ENCODE data around the gene RDM1.

RDM1 gene

DNA sequence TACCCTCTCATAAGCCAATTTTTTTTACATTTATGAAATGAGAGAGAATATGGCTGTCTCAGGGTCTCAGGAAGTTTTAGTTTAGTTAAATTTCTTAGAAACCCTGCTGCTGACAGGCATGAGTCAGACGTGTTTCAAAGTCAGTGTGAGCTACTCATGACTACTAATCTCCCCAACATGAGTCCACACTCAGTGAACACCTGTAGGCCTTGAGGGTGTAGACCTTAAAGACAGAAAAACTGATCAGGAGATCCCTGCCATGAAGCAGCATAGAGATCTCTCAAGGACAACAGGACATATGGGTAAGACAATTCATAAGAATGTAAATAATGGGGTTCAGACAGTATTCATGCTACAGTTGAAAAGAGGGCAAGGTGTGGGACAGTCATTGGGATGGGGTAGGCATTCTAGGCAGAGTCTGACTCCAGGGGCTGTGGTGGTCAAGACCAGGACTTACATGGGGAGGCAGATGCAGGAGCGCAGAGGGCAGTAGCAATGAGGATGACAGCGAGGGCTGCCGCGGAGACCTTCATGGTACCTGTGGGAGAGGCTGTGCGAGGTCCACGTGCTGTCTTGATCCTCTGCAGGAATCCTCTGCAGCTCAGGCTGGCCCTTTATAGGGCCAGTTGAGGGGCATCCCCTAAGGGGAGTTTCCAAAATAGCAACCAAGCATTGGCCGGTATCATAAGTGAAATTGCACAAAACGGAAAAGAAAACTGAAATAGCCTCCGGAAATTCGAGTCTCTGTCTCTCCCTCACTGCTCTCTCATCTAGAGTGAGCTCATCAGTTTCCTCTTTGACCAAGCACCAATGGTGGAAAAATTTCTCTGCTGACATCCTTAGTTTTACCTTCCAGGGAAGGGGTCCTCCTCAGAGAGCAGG is 50.6 kb downstream of the RDM1 start, which contains the start of gene CCL5:
Gene CCL5 (minus strand): TSS at position 588 of the 882 bp plus-strand sequence.
- no peak for TF ChIP-seq EZH2 (IDR thresholded peaks at IDR 0.05; ENCODE audit: borderline replicate concordance, low read depth, low read length, severe bottlenecking)
- TF ChIP-seq, protein P1, sequence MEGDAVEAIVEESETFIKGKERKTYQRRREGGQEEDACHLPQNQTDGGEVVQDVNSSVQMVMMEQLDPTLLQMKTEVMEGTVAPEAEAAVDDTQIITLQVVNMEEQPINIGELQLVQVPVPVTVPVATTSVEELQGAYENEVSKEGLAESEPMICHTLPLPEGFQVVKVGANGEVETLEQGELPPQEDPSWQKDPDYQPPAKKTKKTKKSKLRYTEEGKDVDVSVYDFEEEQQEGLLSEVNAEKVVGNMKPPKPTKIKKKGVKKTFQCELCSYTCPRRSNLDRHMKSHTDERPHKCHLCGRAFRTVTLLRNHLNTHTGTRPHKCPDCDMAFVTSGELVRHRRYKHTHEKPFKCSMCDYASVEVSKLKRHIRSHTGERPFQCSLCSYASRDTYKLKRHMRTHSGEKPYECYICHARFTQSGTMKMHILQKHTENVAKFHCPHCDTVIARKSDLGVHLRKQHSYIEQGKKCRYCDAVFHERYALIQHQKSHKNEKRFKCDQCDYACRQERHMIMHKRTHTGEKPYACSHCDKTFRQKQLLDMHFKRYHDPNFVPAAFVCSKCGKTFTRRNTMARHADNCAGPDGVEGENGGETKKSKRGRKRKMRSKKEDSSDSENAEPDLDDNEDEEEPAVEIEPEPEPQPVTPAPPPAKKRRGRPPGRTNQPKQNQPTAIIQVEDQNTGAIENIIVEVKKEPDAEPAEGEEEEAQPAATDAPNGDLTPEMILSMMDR (IDR thresholded peaks at IDR 0.05; ENCODE audit: borderline replicate concordance, extremely low read depth, low read length, poor library complexity, severe bottlenecking) = no peak
- Histone ChIP-seq H3K79me2 (ENCODE audit: insufficient read depth, low read length) (no peaks in the 10 kb centered on the region), H3K9ac (ENCODE audit: low read depth, low read length) (no peak within 1 kb of the TSS), H3K9me3 (ENCODE audit: insufficient read depth, low read length, severe bottlenecking) (no peaks in the 10 kb centered on the region), H3K4me3 (ENCODE audit: low read depth in 1 of 2, low read length in 2 of 2) (no peak within 1 kb of the TSS), H3K27ac (ENCODE audit: low read length) (no peak within 1 kb of the TSS), H3K27me3 (ENCODE audit: insufficient read depth, low read length, poor library complexity) (peaks cover 7% of the 10 kb centered on the region), H4K20me1 (ENCODE audit: insufficient read depth, low read length) (no peaks in the 10 kb centered on the region), H3K4me2 (ENCODE audit: insufficient read depth, low read length) (no peak within 1 kb of the TSS), H3K4me1 (ENCODE audit: insufficient read depth, low read length) (no peaks in the 10 kb centered on the region), H3K36me3 (ENCODE audit: insufficient read depth, low read length) (no peaks in the 10 kb centered on the region), H2AFZ (ENCODE audit: low read depth, low read length) (no peak within 1 kb of the TSS)
- DNase-seq (no peak), ATAC-seq (ENCODE audit: insufficient read depth, low read depth) (peak; percentile 50; the same call in 2 of the 3 replicates)

DNA sequence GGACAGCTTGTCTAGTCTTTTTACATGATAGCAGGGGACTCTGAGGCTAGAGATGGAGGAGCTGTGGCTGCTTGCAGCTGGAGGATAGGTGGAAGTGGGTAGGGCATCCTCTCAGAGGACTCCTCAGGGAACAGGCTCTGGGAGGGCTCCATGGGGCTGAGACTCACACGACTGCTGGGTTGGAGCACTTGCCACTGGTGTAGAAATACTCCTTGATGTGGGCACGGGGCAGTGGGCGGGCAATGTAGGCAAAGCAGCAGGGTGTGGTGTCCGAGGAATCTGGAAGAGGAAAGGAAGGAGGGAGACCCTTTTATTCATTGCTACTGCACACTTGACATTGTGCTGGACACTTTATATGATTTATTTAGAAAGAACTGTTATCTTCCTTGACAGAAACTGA is 52.2 kb downstream of the RDM1 start:
- TF ChIP-seq, protein P1 (IDR thresholded peaks at IDR 0.05; ENCODE audit: borderline replicate concordance, extremely low read depth, low read length, poor library complexity, severe bottlenecking) = no peak
- TF ChIP-seq EZH2 (IDR thresholded peaks at IDR 0.05; ENCODE audit: borderline replicate concordance, low read depth, low read length, severe bottlenecking) = no peak

DNA sequence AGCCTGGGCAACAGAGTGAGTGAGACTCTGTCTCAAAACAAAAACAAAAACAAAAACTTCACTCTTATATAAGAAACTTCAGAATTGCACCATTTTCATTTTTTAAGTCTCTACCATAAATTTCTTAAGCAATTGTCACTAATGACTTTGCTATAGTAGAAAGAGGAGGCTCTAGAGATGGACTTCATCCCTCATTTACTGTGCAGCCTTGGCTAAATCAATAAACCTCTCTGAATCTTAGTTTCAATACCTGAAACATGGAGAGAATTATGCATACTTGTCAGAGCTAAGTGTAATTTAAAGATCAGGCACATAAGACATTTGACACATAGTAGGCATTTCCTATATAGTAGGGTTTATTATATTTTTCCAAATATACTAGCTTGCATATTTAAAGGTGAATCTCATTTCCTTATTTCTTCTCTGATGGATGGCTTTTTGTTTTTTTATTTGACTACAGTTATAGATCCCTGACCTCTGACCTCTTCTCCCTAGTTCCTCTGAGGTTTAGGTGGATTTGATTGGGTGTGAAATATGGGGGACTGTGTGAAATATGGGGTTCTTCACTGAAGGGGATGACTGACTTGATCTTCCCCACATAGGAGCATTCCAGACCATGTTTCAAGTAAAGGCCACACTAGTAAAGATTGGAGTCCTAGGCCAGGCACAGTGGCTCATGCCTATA is 53.1 kb downstream of the RDM1 start:
- no peak overlapping the region for H2AFZ ChIP-seq (ENCODE audit: low read depth, low read length)
- no peaks in the 10 kb centered on the region for H3K4me1 ChIP-seq (ENCODE audit: insufficient read depth, low read length)
- no peaks in the 10 kb centered on the region for H3K9me3 ChIP-seq (ENCODE audit: insufficient read depth, low read length, severe bottlenecking)
- no peak overlapping the region for H3K9ac ChIP-seq (ENCODE audit: low read depth, low read length)
- TF ChIP-seq EZH2 (IDR thresholded peaks at IDR 0.05; ENCODE audit: borderline replicate concordance, low read depth, low read length, severe bottlenecking) = no peak
- TF ChIP-seq, protein P1 (IDR thresholded peaks at IDR 0.05; ENCODE audit: borderline replicate concordance, extremely low read depth, low read length, poor library complexity, severe bottlenecking) = no peak
- no peaks in the 10 kb centered on the region for H3K36me3 ChIP-seq (ENCODE audit: insufficient read depth, low read length)
- DNase-seq (no peak), ATAC-seq (ENCODE audit: insufficient read depth, low read depth) (no peak)
- H3K79me2 ChIP-seq (ENCODE audit: insufficient read depth, low read length) = no peaks in the 10 kb centered on the region
- H3K27ac ChIP-seq (ENCODE audit: low read length) = no peak overlapping the region
- H3K27me3 ChIP-seq (ENCODE audit: insufficient read depth, low read length, poor library complexity) = peaks cover 7% of the 10 kb centered on the region
- no peaks in the 10 kb centered on the region for H4K20me1 ChIP-seq (ENCODE audit: insufficient read depth, low read length)
- no peak overlapping the region for H3K4me2 ChIP-seq (ENCODE audit: insufficient read depth, low read length)
- H3K4me3 ChIP-seq (ENCODE audit: low read depth in 1 of 2, low read length in 2 of 2) = no peak overlapping the region

More for the DNA sequence above, 52.2 kb downstream of the RDM1 start:
- no peaks in the 10 kb centered on the region for H3K36me3 ChIP-seq (ENCODE audit: insufficient read depth, low read length)
- no peak overlapping the region for H3K27ac ChIP-seq (ENCODE audit: low read length)
- ATAC-seq (ENCODE audit: insufficient read depth, low read depth) (no peak), DNase-seq (no peak)
- no peak overlapping the region for H3K4me2 ChIP-seq (ENCODE audit: insufficient read depth, low read length)
- H4K20me1 ChIP-seq (ENCODE audit: insufficient read depth, low read length) = no peaks in the 10 kb centered on the region
- H3K9me3 ChIP-seq (ENCODE audit: insufficient read depth, low read length, severe bottlenecking) = no peaks in the 10 kb centered on the region
- no peaks in the 10 kb centered on the region for H3K4me1 ChIP-seq (ENCODE audit: insufficient read depth, low read length)
- H3K79me2 ChIP-seq (ENCODE audit: insufficient read depth, low read length) = no peaks in the 10 kb centered on the region
- no peak overlapping the region for H2AFZ ChIP-seq (ENCODE audit: low read depth, low read length)
- H3K4me3 ChIP-seq (ENCODE audit: low read depth in 1 of 2, low read length in 2 of 2) = no peak overlapping the region
- H3K27me3 ChIP-seq (ENCODE audit: insufficient read depth, low read length, poor library complexity) = peaks cover 7% of the 10 kb centered on the region
- H3K9ac ChIP-seq (ENCODE audit: low read depth, low read length) = no peak overlapping the region

Data from DND-41 (cell line).